Sigmoid colon (tissue), 7 donors: Measurements from ENCODE around the gene AVPR2. TPM values are rescaled to one million over a fixed set of nuclear protein-coding genes. Genes with fewer than 3 reads are reported as not detected.

Source experiments
- DNase-seq: peaks from one replicate; pipeline ENCODE4 v3.0.0-alpha.2; 2019
- H3K27ac ChIP-seq, 4 donors: fragments of 200-600 bp; sonication (generic); one replicate each; pipeline ENCODE4 v1.5.1; 2016 to 2019; ENCODE audit warnings: mild to moderate bottlenecking in 1 of 4
- H3K27me3 ChIP-seq, 3 donors: fragments of 200-600 bp; sonication (generic); one replicate each; pipeline ENCODE4 v1.5.1; 2019; ENCODE audit warnings: mild to moderate bottlenecking in 1 of 3
- H3K36me3 ChIP-seq, 4 donors: fragments of 200-600 bp; sonication (generic); one replicate each; pipeline ENCODE4 v1.5.1; 2016 to 2019
- H3K4me1 ChIP-seq, 4 donors: fragments of 200-600 bp; sonication (generic); one replicate each; pipeline ENCODE4 v1.5.1; 2017 to 2019
- H3K4me3 ChIP-seq, 4 donors: fragments of 200-600 bp; sonication (generic); one replicate each; pipeline ENCODE4 v1.5.1; 2017 to 2019; ENCODE audit warnings: mild to moderate bottlenecking in 2 of 4, moderate library complexity in 1 of 4
- H3K9me3 ChIP-seq, 4 donors: fragments of 200-600 bp in 3 of 4; sonication (generic) in 3 of 4; one replicate each; pipeline versions ENCODE4 v1.5.1 to v1.6.1; 2013 to 2019
- CTCF ChIP-seq, 4 experiments: fragments of 450-650 bp in 3 of 4; fragments of 200-600 bp in 1 of 4; IDR thresholded peaks; one replicate each; pipeline ENCODE4 v1.5.1; 2016 to 2019; ENCODE audit warnings: antibody characterized with exemption in 4 of 4, mild to moderate bottlenecking in 3 of 4, moderate library complexity in 2 of 4
- EP300 ChIP-seq, 4 donors: sonication (generic); formaldehyde crosslinking; IDR thresholded peaks; one replicate each; pipeline ENCODE4 v1.6.1; 2017; ENCODE audit warnings: antibody characterized with exemption in 4 of 4
- POLR2A ChIP-seq, 2 donors: fragments of 450-650 bp; IDR thresholded peaks; one replicate each; pipeline ENCODE4 v1.6.1; 2016; ENCODE audit warnings: antibody characterized with exemption in 2 of 2, mild to moderate bottlenecking in 2 of 2, moderate library complexity in 2 of 2
- POLR2AphosphoS5 ChIP-seq, 4 donors: sonication (generic); formaldehyde crosslinking; IDR thresholded peaks; one replicate each; pipeline ENCODE4 v1.6.1; 2017; ENCODE audit warnings: antibody characterized with exemption in 4 of 4
- WGBS, 2 donors: extraction: QIAGEN DNeasy Blood & Tissue Kit; methylation state at CpG; one replicate each; pipeline ENCODE4 v1.1.7; 2013; 5-methylcytosine and 5-hydroxymethylcytosine counted together
- intact Hi-C: fragments of 100-400 bp; cut with DNase I; formaldehyde crosslinking; loops from one replicate; pipeline ENCODE4 v1.15.1; 2023
- polyA plus RNA-seq, 3 donors: library from polyadenylated mRNA; stranded (reverse); fragments of 200-250 nt; gene quantifications; one replicate each; pipeline ENCODE4 v1.2.3, GENCODE V29; 2013
- total RNA-seq, 4 donors: library from RNA; depleted of rRNA; stranded (reverse); fragments of >200 nt; gene quantifications; one replicate each; pipeline ENCODE4 v1.1.0, GENCODE V29; 2016
- donor health status: healthy with polysubstance abuse.
- donor health status: Bipolar disorder and iron deficiency.
- donor health status: healthy.

Gene AVPR2
- total and polyA plus RNA-seq, 7 donors: 1.1 to 2.2 (median 1.1) TPM; not detected in 2

DNA sequence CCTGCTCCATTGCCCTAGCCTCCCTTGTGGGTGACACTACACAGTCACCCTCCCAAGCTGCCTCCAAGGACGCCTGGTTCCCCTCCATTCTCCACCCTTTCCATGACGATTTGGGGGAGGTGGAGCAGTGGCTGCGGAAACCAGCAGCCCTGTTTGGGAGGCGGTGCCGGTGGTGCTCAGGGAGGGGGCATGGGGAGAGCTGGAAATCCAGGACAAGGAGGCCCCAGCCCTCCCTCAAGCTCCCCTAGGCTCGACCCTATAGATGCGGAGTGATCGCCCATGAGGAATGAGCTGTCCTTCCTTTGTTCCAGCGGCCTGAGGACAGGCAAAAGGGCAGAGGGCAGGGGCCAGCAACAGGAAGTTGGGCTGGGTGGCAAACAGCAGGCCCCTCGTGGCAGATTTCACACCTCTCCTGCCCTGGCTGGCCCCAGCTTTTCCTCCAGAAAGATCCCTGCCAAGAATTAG lies 43.6 kb downstream of the AVPR2 start:
- Histone ChIP-seq H3K36me3 (peaks cover 0 to 31% (median 15%) of the 10 kb centered on the region in 4 donors), H3K27me3 (peaks cover 0 to 3% (median 0%) of the 10 kb centered on the region in 3 donors), H3K27ac (peak overlapping the region; percentile 63 to 87 (median 86)), H3K4me3 (no peak overlapping the region), H3K4me1 (peaks cover 0 to 60% (median 47%) of the 10 kb centered on the region in 4 donors), H3K9me3 (no peaks in the 10 kb centered on the region)
- peak in 3 of 4 donors; percentile 15 to 53 (median 22) for TF ChIP-seq POLR2AphosphoS5 (IDR thresholded peaks at IDR 0.05)
- no peak for TF ChIP-seq POLR2A (IDR thresholded peaks at IDR 0.05)
- no peak for TF ChIP-seq EP300 (IDR thresholded peaks at IDR 0.05)
- DNase-seq: no peak
- intact Hi-C loops: no loop called here
- 75 to 81% methylated on average over 10 of the region's 10 CpGs for WGBS, 2 donors

DNA sequence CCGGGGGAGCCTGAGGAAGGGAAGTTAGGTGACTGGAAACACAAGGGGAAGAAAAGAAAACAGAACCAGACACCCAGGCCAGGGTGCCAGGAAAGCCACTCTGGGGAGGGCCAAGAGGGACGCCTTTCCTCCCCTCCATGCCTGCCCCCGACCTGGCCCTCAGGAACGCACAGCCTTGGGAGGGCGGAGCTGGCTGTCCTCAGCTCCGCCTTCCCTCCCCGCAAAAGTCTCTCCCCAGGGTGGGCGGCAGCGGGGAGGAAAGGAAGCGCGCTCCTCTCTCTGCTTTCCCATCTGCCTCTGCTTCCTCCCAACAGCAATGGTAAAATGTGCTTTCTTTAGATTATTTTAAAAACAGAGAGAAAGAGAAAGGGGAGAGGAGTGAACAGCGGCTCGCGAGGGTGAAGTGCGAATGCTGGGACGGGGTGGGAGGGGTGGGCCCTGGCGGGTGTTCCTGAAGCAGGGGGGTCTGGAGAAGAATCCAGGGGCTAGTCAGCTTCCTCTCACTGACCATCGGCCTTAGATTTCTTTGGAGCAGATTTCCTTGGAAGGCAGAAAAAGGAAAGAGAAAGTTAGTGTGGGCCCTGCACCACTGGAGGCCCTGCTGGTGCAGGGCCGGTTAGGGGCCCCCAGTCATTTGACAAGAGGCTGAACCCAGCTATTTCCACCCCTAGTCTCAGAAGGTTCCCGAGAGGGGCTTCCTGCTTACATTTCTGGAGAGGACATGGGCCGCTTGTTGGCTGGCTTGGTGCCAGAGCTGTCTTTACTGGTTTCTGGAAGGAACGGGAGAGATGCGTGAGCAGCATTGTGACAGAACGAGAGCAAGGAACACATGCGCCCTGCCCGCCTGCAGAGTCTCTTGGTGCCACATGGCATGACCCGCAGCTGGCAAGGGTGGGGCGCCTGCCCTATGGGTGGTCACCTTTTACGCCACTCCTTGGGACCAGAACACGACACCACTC lies 44.7 kb downstream of the AVPR2 start:
- DNase-seq: no peak
- Histone ChIP-seq H3K4me3 (no peak overlapping the region), H3K36me3 (peaks cover 0 to 31% (median 15%) of the 10 kb centered on the region in 4 donors), H3K27ac (peak overlapping the region; percentile 63 to 87 (median 86)), H3K27me3 (peaks cover 0 to 3% (median 0%) of the 10 kb centered on the region in 3 donors), H3K4me1 (peaks cover 0 to 70% (median 48%) of the 10 kb centered on the region in 4 donors), H3K9me3 (no peaks in the 10 kb centered on the region)
- 57 to 81% methylated on average over 30 of the region's 30 CpGs for WGBS, 2 donors
- intact Hi-C loops: no loop called here
- no peak for TF ChIP-seq POLR2A (IDR thresholded peaks at IDR 0.05)
- no peak for TF ChIP-seq EP300 (IDR thresholded peaks at IDR 0.05)
- TF ChIP-seq POLR2AphosphoS5 (IDR thresholded peaks at IDR 0.05): peak in 2 of 4 donors; percentile 16 to 44
- TF ChIP-seq CTCF (IDR thresholded peaks at IDR 0.05): no peak

DNA sequence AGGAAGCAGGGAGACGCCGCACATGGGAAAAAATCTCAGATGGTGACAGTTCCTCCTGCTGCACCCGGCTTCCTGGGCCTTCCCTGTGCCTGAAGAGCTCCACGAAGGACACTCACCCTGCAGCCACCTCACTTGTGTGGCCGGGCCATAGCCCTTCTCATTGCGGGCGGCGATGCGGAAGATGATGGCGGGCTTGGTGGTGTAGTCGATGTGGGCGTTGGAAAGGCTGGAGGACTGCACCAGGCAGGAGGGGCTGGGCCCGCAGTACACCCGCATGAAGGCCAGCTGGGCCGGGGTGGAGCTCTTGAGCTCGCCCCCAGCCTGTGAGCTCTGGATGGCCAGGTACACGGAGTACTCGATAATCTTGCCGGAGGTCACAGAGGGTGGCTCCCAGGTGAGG lies 45.7 kb downstream of the AVPR2 start:
- WGBS, 2 donors: 86% methylated on average over 19 of the region's 19 CpGs
- Histone ChIP-seq H3K4me3 (no peak overlapping the region), H3K9me3 (no peaks in the 10 kb centered on the region), H3K27ac (peak overlapping the region; percentile 63 to 87 (median 86)), H3K27me3 (no peaks in the 10 kb centered on the region), H3K36me3 (peaks cover 0 to 31% (median 15%) of the 10 kb centered on the region in 4 donors), H3K4me1 (peaks cover 0 to 77% (median 52%) of the 10 kb centered on the region in 4 donors)
- no peak for DNase-seq
- intact Hi-C loops: no loop called here
- TF ChIP-seq EP300 (IDR thresholded peaks at IDR 0.05): no peak
- no peak for TF ChIP-seq CTCF (IDR thresholded peaks at IDR 0.05)
- TF ChIP-seq POLR2AphosphoS5 (IDR thresholded peaks at IDR 0.05): no peak

DNA sequence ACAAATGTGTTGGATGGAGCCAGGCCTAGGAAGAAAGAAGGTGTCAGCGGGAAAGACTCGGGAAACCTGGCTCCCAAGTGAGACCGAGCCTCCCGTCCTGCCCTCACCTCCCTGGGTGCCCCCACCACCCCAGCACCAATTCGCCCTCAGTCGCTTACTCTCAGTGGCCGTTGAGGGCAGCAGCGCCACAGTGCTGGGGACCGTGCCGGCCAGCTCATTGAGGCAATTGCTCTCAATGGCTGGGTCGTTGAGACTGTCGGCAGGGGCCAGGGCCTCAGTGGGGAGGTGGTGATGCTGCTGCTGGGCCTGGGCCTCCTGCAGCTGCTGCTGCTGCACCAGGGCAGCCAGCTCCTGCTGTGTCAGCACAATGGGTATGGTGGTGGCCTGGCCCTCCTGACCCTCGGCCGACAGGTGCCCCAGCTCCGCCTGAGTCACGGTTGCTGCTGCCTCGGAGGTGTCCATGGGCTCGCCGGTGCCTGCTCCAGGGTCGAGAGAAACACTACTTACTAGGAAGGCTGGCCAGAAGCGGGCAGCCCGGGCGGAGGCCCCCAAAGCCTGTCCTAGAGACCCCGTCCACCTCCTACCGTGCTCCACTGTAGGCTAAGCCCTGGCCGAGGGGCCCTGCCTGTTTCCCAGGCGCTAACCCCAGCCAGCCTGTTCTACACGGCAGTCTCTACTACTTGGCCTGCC lies 47.4 kb downstream of the AVPR2 start:
- TF ChIP-seq POLR2AphosphoS5 (IDR thresholded peaks at IDR 0.05) (no peak), CTCF (IDR thresholded peaks at IDR 0.05) (no peak), POLR2A (IDR thresholded peaks at IDR 0.05) (no peak)
- H3K36me3 ChIP-seq: peaks cover 0 to 37% (median 17%) of the 10 kb centered on the region in 4 donors
- H3K27me3 ChIP-seq: no peaks in the 10 kb centered on the region
- intact Hi-C loops: loop anchor here (2.0 kb wide), 3 partner anchors 187 to 993 kb away; partner anchors contain the start of gene PLXNB3
- no peaks in the 10 kb centered on the region for H3K9me3 ChIP-seq
- peak overlapping the region in 2 of 4 donors; percentile 10 to 44 for H3K4me3 ChIP-seq
- H3K27ac ChIP-seq: peak overlapping the region; percentile 81 to 87 (median 86)
- DNase-seq: no peak
- H3K4me1 ChIP-seq: peaks cover 0 to 83% (median 54%) of the 10 kb centered on the region in 4 donors
- 95 to 97% methylated on average over 28 of the region's 28 CpGs for WGBS, 2 donors
